Measurements from ENCODE around the gene RNU6-1. TPM values are rescaled to one million over a fixed set of nuclear protein-coding genes. Genes with fewer than 3 reads are reported as not detected.

Gene RNU6-1
- total RNA-seq, 4 donors from 2014 or later = not detected

DNA sequence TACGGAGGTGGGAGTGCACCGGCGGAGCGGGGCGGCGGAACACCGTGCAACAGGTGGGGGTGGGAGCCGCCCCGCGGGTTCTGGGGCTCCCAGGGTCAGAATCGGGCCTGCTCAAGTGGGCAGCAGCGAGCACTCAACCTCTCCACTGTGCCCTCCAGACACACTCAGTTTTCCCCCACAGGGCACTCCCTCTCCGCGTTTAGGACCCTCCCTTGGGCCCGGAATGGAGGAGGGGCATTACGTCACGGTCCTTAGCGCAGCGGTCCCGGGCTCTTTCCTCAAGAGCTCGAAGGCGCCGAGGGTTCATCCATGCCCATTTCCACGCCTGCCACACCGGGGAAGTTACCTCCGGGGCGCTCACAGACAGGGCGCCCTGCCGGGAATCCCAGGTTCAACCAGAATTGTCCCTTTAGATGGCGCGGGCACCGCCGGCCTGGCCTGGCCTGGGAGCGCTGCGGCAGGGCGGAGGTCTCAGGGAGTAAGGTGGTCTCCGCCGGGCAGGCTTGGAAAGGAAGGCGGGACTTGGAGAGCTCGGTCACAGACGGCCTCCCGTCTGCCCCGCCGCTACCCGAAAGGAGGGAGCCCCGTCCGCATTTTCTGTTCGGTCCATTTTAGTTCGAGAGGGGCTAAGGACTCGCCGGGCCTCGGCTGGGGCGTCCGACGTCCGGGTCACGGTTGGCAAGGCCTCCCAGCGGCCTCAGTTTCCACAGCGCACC, 5.1 kb downstream of the RNU6-1 start:
- TF ChIP-seq, protein P1, sequence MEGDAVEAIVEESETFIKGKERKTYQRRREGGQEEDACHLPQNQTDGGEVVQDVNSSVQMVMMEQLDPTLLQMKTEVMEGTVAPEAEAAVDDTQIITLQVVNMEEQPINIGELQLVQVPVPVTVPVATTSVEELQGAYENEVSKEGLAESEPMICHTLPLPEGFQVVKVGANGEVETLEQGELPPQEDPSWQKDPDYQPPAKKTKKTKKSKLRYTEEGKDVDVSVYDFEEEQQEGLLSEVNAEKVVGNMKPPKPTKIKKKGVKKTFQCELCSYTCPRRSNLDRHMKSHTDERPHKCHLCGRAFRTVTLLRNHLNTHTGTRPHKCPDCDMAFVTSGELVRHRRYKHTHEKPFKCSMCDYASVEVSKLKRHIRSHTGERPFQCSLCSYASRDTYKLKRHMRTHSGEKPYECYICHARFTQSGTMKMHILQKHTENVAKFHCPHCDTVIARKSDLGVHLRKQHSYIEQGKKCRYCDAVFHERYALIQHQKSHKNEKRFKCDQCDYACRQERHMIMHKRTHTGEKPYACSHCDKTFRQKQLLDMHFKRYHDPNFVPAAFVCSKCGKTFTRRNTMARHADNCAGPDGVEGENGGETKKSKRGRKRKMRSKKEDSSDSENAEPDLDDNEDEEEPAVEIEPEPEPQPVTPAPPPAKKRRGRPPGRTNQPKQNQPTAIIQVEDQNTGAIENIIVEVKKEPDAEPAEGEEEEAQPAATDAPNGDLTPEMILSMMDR (IDR thresholded peaks at IDR 0.05) = no peak
- ATAC-seq (ENCODE audit: low FRiP score) (no peak), DNase-seq (ENCODE audit: low spot score) (no peak)

DNA sequence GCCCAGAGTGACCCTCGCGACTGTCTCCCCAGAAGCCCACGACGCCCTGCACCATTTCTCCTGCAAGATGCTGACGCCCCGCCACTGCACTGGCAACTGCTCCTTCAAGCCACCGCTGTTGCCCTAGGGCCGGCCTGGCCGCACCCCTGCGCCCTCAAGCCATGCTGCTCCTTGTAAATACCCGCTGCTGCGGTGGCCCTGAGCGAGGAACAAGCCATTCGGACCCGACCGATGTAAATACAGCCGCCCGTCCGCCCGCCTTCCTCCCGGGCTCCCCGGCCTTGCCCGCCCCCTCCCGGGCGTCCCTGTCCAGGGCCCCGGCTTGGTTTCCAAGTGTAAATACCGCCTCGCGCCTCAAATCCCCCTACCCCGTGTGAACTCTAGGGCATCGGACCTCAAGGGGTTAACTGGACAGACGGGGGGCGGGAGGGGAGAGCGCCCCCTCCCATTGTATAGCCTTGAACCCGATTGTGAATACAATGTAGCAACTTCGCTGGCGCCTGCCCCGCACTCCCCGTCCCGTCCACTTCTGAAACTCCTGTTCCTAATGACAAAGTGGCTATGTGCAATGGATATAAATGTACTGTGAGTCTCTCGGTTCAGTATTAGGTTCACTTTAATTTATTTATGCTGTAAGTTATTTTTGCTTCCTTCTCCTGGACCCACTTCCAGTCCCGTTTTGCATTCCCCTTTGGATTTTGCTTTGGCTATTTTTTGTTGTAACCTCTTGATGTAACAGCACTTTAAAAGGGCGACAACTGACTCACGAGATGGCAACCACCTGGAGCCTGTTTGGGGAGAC, 5.9 kb downstream of the RNU6-1 start:
- TF ChIP-seq, protein P1 (IDR thresholded peaks at IDR 0.05) = no peak
- DNase-seq (ENCODE audit: low spot score) = no peak
- no peak for ATAC-seq (ENCODE audit: low FRiP score)

DNA sequence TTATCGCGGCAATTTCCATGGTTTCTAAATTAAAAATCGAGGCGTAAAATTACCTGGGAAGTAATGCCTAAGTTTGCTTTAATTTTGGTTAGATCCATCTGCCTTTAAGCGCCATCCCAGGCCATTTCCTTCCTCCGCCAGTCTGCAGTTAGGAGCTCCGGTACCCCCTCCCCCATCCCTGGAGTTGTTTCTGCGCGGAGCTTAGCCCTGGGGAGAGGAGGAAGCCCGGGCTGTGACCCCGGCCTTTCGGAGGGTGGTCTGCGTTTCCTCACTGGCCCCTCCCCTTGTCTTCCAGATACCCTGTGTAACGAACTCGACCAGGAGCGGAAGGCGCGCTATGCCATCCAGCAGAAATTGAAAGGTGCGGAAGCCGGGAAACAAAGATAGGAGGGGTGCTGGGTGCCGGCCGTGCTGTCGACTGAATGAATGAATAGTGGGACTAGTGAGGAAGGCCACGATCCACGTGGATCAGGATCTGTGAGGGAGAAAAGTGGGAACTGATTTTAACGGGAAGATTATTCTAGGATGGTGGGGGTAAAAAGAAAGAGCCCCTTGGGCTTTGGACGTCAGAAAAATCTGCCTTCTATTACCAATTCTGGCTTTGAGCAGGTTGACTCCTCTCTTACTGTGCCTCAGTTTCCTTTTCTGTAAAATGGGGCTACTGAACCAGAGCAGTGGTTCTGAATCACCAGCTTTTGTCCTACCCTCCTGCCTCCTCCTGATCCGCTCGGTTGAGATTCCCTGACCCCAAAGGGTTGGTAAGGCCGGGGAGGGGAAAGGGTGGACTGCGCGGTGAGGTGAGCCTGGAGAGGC, 6.7 kb downstream of the RNU6-1 start:
- DNase-seq (ENCODE audit: low spot score) (no peak), ATAC-seq (ENCODE audit: low FRiP score) (no peak)
- TF ChIP-seq, protein P1 (IDR thresholded peaks at IDR 0.05) = no peak

GRCh38 chr15:67832031-67832551, 7.8 kb downstream of the RNU6-1 start:
- DNase-seq (ENCODE audit: low spot score) (no peak), ATAC-seq (ENCODE audit: low FRiP score) (no peak)
- TF ChIP-seq, protein P1 (IDR thresholded peaks at IDR 0.05) = no peak

GRCh38 chr15:67831363-67831762, 8.5 kb downstream of the RNU6-1 start:
- no peak for DNase-seq (ENCODE audit: low spot score)
- no peak for ATAC-seq (ENCODE audit: low FRiP score)
- TF ChIP-seq, protein P1 (IDR thresholded peaks at IDR 0.05) = no peak

DNA sequence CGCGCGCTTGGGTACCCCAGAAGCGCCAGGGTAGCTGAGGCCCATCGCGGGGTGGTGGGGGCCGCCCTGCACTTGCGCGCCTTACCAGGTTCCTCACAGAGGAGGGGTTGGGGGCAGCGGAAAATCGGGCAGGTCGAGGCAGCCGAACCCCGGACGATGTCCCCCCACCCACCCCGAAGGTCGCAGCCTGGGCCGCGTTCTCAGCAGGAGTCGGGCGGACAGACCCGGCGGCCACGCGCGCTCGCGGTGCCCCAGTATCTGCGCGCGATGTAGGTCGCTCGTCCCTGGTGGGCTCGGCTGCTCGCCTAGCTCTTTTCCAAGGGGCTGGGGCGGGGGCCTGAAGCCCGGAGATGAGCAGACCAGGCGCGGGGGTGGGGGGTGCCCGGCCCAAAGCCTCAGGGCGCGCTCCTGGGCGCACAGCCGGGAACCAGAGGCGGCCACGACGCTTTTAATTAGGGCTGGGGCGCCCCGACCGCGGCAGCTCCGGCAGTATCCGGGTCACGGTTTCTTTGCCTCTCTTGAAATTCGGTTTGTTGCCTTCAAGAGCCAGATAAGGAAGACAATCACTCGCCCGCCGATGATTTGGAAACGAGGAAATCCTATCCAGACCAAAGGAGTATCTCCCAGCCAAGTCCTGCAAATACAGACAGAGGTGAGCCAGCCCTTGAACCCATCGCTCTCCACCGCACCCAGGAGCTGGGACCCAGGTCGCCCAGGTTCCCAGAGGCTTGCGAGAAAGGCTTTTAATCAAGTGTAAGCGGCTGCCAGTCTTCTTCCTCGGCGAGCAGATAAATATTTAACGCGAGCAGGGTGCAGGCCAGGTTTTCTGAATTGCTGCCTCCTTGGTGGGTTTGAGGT, 10.0 kb downstream of the RNU6-1 start:
- TF ChIP-seq, protein P1 (IDR thresholded peaks at IDR 0.05) = no peak
- no peak for ATAC-seq (ENCODE audit: low FRiP score)
- no peak for DNase-seq (ENCODE audit: low spot score)

Data from omental fat pad (tissue), 4 donors.